HG03097 (cell line): ENCODE data around the gene ADNP.
"Not testable (repeated sequence)": the region's sequence is repeated elsewhere in the genome, so short reads cannot be mapped to it uniquely, and the experiment has no call there.

Experiments used
- ATAC-seq: cut with Tn5 transposase; IDR thresholded peaks from one replicate; pipeline ENCODE4 v1.9.1; 2021; ENCODE audit not compliant: unreplicated experiment, low FRiP score

Gene ADNP

DNA sequence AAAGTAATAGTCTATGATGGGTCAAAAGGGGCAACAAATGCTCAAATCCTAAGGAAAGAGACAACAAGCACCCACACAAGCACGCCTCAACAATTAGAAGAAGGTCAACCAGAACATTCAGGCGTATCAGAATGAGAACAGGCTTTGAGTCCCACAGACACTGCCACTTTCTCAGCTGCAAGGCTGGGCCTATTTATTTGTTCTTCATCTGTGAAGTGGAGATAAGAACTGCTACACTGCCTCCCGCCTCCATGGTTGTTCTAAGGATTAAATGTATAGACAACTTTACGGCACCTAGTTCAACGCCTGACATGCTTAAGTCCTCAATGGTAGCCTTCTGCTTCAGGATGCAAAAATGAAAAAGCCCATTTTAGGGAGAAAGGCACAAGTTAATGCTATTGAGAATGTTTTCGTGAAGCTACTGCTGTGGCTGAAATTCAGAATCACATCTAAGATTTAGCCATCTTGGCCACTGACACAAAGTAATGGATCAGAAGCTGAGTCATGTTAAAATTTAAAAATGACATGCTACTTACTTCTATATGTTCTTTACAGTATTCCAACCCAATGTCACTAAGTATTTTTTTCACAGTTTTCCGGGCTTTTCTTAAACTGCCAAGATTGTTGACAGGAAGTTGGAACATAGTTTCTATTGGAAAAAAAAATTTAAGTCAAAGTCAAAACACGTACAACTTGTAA, 27.7 kb downstream of the ADNP start:
- ATAC-seq: no peak

DNA sequence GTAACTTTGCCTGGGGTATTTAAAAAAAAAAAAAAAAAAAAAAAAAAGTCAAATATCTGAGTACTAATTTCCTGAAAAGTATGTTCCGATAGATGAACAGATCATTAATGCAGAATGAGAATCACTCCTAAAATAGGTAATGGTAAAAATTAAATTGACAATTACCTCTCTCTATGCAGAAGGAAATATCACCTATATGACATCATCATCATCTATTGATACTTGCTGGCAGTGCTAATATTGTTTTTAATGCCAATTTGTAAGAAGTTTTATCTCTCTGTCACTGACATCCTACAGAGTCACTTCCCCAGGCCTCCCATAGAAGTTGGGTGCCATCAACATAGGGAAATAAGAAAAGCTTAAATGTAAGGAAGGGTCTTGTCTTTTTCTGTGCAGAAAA, 29.9 kb downstream of the ADNP start:
- ATAC-seq: no peak

DNA sequence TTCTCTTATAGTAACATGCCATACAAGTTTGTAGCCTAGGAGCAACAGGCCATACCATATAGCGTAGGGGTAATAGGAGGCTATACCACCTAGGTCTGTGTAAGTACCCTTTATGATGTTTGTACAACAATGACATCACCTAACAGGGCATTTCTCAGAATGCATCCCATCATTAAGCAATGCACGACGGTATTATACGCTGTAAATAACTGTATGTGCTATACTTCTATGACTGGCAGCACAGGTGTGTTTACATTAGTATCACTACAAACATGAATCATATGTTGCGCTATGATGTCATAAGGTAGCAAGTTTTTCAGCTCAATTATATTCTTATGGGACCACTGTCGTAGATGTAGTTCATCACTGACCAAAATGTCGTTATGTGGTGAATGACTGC, 31.0 kb downstream of the ADNP start:
- no peak for ATAC-seq

DNA sequence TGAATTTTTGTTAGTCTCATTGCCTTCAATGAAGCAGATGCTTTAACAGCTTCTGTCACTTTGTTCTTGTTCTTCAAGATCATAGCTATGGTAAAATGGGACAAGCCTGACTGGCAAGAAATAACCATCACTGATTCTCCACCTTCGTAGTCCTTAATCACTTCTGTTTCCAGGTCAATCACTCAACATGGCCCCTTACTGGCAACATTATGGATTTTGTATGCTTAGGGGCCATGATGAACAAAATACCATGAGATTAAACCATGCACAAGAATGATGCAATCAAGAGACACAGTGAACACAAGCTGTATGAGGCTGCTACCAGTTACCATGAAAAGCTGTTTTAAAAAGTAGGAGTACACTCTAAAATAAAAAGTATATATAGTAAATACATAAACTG, 32.8 kb downstream of the ADNP start:
- no peak for ATAC-seq

DNA sequence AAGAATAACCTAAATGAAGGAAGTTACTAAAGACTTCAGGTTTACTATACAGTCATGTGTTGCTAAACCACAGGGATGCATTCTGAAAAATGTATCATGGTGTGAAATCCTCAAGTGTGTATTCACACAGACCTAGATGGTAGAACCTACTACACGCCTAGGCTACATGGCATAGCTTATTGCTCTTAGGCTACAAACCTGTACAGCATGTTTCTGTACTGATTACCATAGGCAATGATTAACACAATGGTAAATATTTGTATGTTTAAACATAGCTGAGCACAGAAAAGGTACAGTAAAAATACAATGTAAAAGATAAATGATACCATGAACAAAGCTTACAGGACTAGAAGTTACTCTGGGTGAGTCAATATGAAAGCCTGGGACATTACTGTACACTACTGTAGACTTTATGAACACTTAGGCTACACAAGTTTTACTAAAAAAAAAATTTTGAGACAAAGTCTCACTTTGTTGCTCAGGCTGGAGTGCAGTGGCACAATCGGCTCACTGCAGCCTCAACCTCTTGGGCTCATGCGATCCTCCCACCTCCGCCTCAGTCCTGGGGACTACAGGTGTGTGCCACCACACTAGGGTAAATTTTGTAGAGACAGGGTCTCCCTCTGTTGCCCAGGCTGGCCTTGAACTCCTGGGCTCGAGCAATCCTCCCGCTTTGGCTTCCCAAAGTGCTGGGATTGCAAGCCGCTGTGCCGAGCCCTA, 36.0 kb downstream of the ADNP start:
- ATAC-seq: no peak

DNA sequence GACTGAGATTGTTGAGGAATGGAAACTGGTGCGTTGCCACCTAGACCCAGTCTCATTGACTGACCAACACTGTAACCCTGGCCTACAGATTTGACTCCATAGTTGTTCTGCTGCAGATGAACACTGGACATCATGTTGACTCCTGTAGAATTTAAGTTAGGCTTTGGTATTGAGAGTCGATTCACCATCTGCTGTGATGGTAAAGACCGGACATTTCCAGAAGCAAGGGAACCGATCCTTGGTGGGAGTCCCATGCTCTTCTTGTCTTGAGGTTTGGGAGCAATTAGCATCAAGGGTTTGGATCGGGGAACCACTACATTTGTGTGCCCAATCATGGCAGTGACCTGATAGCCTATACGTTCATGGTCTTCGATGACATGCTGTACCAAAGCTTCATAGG, 37.6 kb downstream of the ADNP start:
- no peak for ATAC-seq

DNA sequence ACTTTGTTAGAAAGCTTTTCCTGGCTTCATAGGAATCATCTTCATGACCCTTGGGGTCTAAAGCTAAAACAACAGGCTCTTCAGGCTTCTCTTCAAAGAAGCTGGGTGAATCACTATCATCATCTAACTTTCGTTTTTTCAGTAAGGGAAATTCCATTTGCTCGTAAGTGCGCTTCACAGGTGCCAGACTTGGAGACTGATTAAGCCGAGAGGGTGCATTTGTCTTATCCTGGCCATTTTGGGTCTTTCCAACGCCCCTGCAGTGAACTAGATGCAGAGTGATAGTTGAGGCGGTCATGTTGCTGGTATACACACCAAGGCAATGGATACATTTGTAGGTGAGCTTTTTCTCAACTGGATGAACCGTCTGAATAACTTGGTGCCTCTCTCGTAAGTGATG, 38.8 kb downstream of the ADNP start:
- no peak for ATAC-seq

DNA sequence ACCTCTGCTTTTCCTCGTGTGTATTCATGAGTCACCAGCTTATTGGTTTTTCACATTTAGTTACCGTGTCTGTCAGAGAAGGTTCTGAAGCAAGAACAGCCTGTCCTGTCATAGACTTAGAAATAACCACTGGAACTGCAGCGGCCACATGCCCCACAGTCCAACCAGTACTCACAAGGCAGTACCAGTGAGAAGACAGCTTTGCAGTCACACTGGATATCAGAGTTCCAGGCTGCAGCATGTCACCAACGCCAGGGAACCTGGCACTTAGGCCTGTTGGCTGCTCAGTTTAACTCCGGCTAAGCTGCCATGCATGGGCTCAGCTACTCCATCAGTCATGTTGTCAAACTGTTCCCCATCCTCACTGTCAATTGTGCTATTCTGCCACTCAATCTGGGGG, 40.1 kb downstream of the ADNP start:
- no peak for ATAC-seq

DNA sequence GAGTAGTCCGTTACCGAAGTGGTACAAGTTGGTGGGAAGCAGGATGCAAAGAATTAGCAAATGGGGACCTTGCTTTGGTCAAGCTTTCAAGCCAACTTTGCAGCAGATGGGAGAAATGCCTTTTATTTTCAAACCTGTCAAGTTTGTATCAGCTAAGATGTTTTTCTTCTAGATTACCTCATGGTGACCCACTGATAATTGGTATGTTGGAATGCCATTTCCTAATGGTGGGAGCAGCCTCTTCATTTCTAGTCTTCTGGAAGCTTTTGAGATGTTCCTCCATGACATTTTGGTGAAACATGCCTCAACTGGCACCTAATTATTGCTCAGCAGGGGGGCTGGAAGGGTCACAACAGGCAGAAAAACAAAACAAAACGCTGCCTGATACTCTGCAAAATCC, 43.7 kb downstream of the ADNP start:
- no peak for ATAC-seq

DNA sequence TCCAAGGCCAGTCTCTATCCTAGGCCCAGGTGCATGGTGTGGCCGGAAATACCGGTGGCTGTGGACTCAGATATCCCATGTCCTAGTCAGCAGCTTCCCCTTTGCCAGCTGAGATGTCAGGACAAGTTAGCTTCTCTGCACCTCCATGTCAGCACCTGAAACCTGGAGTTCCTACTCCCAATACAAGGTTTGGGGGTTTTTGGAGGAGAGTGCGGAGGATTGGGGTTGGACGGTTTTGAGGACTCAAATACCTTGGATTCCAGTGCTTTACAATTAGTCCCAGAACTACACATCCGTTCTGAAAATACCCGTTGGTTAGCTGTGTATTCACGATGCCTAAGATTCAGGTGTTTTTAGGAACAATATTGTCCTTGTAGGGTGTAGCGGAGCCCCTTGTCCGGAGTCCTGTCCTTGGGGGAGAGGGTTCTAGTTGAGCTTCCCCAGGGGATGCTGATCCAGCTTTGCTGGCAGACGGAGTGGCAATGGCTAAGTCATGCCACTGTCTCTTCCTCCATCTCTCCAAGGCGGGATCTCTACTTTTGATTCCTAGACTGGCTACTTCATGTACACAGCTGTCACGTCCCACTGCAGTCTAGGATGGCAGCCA, 45.0 kb downstream of the ADNP start:
- no peak for ATAC-seq

DNA sequence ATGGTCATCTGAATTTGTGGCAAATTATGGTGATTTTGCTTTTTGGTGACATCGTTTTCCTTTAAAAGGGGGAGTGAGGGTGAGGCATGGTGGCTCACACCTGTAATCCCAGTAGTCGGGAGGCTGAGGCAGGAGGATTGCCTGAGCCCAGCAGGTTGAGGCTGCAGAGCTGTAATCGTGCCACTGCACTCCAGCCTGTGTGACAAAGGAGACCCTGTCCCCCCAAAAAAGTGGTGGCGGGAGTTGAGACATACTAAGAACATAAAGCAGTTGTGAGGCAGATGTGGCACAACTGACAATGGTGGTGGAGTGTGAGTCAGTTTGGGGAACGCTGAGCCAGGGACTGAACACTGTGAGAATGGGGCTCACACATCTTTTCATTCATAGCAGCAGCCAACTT, 45.5 kb downstream of the ADNP start:
- ATAC-seq: no peak

DNA sequence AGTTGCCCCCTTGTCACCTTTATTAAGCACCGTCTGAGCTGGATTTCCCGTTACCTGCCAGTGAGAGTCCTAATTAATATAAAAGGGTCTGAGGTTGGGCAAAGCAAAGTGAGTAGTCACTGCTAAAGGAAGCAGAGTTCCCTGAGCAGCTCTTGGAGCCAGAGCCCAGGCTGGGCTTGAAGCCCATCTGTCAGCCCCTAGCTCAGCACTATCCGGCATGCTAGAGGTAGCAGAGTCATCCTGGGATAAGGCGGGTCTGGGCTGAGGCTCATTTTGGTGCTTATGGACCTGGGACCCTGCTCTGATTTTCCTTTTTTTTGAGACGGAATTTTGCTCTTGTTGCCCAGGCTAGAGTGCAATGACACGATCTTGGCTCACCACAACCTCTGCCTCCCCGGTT, 46.2 kb downstream of the ADNP start:
- no peak for ATAC-seq

DNA sequence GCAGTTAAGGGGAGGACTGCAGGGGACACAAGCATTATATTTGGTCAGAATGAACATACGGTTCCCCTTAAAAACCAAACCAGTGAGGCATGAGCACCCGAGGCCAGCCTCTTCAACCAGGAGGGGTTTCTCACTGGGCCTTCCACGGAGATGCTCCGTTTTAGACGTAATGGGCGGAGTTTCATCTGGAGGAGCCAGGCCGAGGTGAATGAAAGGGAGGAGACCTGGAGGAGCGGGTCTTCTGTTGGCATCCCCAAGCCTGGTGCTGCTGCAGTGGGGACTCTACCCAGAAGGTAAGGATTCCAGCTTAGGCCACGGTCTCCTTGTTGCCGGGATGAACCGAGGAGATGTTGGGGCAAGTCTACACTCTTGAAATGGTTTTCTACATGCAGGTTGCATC, 47.4 kb downstream of the ADNP start:
- no peak for ATAC-seq

DNA sequence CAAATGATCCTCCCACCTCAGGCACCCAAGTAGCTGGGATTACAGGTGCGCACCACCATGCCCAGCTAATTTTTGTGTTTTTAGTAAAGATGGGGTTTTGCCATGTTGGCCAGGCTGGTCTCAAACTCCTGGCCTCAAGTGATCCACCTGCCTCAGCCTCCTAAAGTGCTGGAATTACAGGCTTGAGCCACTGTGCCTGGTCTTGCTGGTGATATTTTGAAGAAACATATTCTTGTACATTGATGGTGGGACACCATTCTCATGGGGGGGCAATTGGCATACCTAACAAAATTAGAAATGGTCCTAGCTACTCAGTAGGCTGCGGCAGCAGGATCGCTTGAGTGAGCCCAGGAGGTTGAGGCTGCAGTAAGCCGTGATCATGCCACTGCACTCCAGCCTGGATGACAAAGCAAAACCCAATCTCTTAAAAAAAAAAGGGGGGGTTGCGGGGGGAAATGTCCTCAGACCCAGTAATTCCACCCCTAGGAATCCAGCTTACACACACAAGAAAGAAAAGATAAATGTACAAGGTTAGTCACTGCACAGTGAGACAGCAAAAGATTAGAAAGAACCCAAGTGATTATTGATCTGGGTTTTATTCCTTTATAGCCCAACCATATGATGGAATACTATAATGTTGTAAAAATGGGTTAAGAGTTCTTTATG, 49.3 kb downstream of the ADNP start:
- not testable (repeated sequence) for ATAC-seq

DNA sequence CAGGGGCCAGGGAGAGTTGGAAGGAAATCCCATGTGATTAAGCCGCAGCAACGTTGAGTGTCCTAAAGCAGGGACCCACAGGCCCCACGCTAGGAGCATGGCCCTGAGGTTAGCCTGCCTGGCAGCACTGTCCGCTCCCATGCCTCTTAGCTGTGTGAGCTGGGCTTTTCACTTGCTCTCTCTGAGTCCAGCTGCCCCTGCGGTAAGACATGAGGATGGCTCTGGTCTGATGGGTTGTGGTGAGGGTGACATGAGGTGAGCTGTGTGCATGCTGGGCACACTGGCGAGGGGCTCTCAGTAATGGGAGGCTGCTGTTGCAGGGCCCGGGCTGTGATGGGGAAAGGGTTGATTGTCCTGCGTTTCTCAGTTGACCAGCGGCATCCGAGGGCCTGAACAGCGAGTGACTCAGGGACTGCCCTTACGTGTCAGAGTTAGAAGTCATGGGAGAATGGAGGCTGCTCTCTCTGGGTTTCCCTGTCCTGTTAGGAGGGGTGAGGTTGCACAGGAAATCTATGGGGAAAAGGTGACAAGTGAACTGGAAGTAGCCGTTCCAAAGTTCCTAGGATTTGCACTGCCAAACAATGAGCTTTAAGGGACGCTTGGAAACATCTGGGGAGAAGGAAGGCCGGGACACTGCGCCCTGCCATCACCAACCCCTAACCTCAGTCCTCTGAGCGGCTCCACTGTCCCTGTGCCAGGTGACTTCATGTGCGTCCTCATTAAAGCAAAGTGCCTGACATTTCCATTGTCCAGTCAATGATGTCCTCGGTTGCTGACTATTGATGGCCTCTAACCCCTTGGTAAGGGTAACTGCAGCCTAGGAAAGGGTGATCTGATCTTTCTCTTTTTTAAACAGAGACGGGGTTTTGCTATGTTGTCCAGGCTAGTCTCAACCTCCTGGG, 51.3 kb downstream of the ADNP start:
- ATAC-seq: no peak

DNA sequence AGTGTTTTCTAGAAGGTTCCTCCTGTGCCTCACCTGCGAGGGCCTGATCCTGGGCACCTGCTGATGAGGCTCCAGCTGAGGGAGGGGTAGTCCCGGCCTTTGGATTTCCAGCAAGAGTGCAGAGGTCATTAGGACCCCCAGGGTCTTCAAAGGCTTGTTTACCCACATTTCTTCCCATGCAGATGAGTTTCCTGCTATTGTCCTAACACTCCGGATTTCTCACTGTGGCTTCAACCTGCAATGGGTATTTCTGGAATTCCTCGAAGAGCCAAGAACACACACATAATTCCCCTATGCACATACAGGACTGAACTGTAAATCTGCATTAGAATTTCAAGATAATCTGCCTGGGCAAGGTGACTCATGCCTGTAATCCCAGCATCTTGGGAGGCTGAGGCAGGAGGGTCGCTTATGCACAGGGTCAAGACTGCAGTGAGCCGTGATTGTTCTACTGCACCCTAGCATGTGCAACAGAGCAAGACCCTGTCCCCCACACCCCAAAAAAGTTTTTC, 53.9 kb downstream of the ADNP start:
- ATAC-seq: no peak

DNA sequence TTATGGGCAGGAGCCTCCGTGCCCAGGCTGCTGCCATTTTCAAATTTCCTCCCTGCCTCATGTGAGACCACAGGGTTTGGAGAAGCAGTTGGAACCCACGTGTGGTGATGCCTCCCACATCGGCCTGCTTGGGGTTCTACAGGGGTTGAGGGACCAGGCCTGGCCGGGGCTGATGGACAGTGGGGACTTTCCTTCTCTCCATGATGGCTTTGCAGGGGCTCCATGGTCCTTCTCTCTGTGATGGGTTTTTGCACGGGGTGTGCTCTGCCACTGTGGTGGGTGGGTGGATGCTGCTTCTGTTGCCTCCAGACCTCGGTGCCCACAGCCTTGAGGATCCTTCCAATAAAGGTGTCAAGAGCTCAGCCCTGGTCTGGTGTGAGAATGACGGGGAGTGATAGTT, 54.4 kb downstream of the ADNP start:
- ATAC-seq: no peak

DNA sequence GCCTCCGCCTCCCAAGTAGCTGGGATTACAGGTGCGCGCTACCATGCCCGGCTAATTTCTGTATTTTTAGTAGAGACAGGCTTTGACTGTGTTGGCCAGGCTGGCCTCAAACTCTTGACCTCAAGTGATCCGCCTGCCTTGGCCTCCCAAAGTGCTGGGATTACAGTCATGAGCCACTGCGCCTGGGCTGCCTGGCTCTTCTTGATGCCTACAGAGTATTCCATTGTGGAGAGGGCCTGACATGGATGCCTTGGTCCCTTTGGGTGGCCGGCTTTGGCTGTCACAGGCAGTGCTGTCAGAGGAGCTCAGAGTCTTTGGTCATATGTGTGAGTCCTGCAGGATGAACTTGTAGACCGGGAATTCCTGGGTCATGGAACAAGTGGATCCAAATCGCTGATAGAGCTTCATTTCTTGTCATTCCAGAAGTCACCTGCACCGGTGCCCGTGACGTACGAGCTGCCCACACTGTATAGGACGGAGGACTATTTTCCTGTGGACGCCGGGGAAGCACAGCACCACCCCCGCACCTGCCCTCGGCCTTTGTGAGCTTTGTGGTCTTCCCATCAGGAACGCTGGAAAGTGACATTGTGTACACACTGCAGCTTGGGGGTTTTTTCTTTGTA, 55.1 kb downstream of the ADNP start:
- no peak for ATAC-seq

DNA sequence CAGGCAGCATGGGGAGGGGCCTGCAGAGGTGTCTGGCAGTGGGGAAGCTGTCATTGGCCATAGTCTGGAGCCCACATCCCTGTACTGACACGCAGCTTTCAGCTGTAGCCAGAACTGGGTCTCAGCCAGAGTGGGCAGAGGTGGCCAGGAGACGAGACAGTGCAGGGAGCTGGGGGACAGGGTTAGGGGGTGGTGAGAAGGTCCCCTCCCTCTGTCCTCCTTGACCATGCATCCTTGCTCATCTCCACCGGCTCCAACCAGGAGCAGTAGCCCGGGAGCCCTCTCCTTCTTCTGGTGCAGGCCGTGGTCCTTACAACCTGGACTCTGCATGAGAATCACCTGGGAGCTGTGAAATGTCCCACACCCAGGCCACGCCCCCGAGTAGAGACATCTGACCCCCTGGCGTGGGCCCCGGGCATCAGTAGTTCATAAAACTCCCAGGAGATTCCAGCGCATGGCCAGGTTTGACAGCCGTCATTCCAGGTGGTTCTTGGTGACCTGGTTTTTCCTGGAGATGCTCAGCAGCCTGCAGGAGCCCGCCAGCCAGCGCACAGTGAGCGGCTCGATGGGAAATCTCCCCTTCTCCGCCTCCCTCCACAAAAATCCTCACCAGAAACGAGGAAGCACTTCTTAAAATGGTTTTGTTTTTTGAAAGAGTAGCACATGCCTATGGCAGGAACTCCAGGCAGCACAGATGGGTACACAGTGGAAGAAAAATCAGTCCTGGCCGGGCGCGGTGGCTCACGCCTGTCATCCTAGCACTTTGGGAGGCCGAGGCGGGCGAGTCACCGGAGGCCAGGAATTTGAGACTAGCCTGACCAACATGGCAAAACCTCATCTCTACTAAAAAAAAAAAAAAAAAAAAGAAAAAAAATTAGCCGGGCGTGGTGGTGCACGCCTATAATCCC, 56.2 kb downstream of the ADNP start:
- ATAC-seq: no peak
